ENCODE measurements around the gene C22orf23.
A peak's percentile ranks its signal among the peaks of the same experiment; 100 is the strongest.
"Not testable (repeated sequence)": the region's sequence is repeated elsewhere in the genome, so short reads cannot be mapped to it uniquely, and the experiment has no call there.

The C22orf23 gene

DNA sequence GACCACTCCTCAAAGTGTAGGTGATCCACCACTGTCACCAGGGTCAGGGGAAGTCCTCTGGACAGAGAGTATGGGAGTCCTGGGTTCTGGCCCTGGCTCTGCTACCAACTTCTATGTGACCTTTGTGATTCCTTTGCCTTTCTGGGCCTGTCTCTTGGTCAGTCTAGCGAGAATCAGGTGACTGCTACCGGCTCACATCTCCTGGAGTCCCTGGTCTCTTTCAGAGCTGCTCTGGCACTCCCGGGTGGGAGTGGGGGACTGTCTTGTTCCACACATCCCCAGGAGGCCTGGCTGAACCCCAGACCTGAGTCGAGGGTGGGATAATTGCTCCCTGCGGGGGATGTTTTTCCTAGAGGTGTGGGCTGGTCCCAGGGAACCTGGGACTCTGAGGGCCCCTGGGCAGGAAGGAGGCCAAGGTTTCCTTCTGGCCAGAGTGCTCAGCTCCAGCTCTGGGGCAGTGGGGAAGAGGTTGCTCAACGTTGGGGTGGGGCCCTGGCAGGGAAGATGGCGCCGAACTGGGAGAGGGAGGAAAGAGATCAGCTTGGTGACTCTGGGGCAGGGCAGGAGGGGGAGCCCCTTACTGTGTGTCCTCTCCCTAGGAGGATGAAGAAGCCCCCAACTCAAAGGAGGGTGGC, 28.9 kb upstream of the C22orf23 start:
- DNase-seq, result no peak

DNA sequence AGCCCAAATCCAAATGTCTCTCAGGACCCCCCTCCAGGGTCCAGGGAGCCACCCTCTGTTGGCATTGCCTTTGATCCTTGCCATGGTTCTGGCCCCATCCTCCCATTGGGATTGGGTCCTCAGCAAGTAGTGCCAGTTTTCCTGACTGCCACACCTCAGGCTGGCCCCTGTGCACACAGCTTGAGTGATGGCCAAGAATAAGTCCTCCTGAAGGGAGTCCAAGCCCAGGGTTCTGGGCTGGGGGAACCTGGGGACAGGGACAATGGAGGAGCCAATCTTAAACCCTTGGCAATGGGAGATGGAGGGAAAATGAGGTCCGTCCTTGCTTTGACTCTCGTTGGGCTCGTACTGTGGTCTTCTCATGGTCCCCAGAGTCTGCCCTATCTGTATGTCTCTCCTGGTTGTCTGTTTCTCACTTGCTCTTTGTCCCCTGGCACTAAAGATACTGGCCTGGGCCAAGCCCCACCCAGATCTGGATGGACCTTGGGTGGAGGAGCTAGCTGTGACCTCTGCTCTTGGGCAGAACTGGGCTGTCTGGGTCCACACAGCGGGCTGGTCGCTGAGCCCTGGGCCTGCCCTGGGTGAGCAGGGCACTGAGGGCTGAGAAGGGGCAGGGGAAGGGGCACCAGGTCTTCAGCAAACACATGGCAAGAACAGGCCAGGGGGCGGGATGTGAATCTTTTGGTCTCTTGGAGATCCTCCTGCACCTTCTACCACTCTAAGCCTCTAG, 28.0 kb upstream of the C22orf23 start:
- DNase-seq, result no peak

DNA sequence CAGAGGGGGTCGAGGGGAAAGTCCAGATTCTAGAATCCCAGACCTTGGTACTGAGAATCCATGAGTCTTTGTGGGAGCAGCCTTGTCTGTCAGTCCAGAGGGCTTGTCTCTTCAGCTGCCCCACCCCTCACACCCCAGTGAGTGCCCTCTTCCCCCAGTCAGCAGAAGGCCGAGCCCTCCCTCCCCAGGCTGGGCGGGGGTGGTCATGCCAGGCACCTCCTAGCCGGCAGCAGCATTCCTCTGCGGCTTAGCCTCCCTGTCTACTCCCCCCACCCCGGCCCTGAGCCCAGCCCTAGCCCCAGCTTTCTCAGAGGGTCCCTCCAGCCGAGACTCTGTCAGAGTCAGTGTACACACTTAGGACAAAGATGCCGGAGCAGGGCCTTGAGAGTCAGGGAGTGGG, 26.4 kb upstream of the C22orf23 start:
- DNase-seq, result no peak

DNA sequence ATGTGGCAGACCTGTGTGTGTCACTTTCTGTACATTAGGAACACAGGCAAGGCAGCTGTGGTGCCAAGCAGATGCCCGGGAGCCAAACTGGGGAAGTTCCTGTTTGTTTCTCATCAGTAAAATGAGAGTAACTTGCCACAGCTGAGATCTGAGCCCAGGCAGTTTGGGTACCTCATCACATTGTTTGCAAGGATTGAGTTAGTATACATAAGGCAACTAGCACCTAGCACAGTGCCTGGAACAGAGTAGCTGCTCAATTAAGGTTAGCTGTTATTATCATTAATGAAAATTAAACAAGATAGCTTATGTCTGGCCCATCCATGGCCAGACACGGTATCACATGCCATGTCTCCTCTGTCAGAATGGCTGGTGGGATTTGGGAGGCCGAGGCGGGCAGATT, 23.1 kb upstream of the C22orf23 start:
- no peak for DNase-seq

DNA sequence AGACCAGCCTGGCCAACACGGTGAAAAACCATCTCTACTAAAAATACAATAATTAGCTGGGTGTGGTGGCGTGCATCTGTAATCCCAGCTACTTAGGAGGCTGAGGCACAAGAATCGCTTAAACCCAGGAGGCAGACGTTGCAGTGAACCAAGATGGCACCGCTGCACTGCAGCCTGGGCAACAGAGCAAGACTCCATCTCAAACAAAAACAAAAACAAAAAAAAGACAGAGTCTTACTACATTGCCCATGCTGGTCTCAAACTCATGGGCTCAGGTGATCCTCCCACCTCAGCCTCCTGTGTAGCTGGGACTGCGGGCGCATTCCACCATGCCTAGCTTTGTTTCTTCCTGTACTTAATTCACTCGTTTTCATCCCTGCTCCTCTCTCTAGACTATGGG, 22.6 kb upstream of the C22orf23 start:
- not testable (repeated sequence) for DNase-seq

DNA sequence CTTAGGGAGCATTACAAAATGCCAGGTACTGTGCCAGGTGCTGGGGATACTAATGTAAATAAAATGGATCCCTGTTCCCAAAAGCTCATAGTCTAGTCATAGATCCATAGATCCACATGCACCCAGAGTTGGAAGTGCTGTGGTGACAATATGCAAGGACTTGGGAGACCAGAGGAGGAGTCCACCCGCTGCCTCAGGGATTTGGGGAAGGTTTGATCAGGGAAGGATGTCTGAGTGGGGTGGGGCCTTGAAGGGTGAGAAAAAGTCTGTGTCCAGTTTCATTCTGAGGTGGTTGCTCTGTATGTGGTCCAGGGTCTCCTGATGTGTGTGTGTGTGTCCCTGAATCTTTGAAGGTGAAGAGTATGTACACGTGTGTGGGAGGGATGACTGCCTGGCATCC, 21.8 kb upstream of the C22orf23 start:
- no peak for DNase-seq

DNA sequence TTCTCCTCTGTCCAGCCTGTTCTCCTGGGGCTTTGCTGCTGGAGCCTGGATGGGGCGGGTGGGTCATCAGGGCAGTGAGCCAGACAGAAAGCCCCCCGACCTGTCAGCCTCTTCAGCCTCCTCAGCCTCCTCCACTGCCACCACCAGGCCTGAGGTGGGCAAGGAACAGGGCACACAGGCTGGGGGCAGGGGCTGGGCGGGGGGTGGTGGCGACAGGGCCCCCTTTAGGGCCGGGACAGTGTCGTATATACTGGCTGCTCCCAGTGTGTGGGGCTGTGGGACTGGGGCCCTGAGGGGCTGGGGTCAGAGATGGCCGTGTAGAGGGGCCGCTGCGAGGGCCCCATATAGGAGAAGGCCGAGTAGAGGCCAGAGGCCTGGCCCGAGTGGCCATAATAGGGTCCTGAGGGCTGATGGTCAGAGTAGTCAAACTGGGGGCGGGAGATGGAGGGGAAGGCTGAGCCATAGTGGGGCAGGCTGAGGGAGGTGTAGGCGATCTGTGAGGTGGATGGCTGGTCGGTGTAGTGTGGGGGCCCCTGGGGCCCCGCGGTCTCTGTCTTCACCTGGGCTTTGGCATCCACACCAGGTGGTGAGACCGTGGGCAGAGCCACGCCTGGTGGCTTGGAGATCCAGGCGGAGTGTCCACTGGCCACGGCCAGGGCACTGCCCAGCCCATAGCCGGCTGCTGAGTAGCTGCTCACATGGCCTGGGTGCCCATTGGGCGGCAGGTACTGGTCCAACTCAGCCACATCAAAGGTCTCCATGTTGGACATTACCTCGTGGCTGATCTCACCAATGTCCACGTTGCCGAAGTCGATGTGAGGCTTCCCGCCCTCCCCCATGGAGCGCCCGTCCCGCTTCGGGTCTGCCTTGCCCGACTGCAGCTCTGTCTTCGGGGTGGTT, 20.1 kb upstream of the C22orf23 start:
- no peak for DNase-seq

DNA sequence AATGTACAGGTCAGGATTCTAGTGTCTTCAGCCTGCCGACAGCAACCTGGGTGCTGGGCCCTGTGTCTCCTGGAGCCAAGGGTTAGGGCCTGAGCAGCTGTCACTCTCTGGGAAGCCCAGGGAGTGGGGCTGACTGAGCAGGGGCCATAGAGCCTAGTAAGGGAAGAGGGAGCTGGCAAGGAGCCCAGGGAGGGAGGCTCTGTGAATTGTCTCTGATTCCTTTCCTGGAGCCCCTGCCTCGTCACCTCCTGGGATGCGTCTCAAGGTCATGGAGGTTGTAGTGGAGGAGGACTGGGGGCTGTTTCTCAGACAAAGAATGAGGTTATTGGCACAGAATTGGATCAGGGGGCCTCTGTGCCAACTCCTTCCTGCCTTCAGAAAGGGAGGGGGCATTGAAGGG, 19.1 kb upstream of the C22orf23 start:
- DNase-seq, result no peak

DNA sequence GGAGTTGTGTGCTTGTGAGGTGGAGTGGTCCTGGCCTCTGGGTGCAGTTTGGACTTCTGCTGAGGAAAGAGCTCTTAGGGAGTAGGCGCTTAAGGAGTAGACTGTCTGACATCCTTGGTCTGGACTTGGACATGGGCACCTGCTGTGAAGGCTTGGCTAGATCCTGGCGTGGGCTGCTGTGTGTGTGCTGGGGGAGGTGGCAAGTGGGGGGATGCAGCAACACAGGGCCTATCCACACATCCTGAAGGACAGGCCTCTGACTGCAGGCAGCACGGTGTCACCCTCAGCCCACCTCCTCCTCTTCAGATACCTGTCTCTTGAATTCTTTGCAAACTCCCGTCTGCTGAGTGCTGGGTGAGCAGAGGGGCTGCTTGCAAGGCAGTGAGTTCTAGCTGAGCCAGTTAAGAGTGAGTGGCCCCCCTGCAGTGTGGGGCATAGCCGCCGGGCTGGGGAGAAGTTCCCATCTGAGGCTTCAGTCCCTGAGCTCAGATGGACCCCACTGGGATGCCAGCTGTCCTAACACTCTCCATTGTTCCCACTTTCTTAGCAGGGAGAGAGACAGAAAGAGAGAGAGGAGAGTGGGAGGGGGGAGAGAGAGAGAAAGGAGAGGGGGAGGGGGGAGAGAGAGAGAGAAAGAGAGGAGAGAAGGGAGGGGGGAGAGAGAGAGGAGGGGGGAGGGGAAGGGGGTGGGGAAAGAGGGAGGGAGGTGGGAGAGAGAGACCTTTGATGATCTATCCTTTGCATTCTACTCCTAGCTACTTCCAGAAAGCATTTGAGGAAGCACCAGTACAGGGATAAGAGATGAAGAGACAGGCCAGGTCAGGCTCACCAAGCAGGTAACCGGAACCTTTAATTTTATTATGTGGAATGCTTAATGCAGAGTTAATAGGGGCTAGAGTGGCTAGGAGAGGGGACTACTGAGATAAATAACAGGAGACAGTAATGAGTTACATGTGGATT, 18.4 kb upstream of the C22orf23 start:
- DNase-seq, result peak; percentile 36

DNA sequence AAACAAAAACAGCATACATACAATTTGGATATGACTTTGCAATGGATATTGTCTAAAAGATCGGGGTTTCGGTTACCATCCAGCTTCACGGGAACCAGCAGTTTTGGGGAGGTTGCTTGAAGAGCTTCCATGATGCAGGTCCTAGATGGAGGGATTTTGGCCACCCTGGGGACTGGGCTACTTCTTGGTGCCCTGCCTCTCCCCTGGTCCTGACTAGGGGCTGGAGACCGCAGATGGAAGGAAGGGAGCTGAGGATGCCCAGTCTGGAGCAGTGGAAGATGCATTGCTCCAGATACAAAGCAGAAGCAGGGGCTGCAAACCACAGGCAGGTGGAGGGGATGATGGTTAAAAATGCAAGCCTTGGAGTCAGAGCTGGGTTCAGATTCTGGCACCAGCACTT, 17.5 kb upstream of the C22orf23 start:
- DNase-seq, result no peak

DNA sequence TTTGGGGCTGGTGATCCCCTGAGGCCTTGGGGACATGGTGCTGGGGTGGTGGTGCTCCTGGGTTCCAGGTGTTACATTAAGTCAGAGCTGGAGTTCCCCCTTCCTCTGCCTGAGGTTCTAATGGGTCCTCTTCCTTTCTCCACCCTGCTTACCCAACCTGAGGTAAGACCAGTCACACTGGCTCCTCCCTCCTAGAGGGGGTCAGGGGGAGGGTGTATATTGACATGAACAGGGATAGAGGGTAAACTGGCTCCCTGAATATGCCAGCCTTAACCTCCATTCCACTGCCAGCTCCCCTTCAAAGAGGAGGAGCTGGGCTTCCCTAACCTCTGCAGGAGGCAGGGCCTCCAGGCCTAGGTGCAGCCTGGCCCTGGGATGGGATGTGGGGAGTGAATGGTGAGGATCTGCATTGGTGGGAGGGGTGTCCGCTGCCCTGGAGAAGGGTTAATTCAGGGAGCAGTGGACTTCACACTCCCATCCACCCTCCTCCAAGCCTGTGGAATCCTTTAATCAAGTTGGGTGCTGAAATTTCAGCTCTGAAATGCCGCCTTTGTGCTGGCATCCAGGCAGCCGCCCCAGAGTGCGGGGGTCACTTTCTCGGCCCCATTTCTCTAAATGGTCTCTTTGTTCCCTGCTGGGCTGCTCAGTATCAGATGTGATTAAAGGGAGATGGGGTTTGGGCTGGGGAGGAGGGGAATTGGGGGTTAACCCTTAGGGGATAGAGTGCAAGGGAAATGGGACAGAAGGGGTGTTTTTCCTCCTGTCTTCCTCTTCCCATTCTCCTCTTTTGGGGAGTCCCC, 15.3 kb upstream of the C22orf23 start:
- DNase-seq, result no peak

DNA sequence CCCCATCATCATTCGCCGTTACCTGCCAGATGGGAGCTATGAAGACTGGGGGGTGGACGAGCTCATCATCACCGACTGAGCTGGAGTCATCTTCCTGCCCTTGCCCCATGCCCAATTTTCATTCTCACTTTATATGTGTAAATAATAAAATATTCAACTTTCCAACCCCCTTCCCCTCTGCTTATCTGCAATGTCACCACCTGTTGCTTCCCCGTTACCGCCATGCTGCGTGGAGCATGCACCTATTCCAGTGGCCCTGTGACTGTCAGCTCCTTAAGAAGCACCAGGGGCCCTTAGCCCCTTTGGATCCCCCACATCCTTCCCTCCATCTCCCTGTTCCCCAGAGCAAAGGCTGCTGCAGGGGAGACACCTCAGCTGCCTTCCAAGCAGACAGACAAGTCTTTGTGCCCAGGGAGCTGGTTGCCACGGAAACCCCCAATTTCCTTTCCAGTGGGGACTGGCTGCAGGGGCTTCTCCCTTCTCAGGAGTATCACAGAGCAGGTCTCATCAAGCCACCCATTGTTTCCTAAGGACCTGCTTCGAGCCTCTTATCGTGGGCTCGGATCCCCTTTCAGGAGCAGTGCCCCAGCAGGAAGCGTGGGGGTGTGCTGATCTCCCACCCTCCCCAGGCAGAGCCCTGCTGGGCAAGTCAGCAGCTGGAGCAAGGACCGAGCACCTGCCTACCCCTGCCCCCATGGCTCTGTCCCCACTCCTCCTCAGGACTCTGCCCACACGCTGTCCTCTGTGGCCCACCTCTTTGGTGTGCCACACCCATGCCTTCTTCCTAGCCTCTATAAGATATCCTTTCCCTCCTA, 14.4 kb upstream of the C22orf23 start:
- no peak for DNase-seq

DNA sequence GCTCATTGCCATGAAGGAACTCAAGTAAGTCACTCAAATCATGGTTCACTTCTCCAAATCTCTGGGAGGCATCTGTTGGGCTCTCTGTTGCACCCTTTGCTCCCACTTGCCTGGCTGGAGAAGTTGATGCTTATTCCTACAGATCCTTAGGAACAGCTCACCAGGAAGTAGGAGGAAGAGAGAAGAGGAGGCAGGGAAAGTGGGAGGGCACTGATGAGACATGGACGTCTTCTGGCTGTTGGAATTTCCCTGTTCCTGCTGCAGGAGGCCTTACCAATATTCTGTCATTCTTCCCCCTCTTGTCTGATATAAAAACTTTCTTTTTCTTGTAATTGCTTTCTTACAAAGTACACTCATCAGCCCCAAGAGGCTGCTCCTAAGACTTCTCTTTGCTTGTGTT, 13.7 kb upstream of the C22orf23 start:
- no peak for DNase-seq

DNA sequence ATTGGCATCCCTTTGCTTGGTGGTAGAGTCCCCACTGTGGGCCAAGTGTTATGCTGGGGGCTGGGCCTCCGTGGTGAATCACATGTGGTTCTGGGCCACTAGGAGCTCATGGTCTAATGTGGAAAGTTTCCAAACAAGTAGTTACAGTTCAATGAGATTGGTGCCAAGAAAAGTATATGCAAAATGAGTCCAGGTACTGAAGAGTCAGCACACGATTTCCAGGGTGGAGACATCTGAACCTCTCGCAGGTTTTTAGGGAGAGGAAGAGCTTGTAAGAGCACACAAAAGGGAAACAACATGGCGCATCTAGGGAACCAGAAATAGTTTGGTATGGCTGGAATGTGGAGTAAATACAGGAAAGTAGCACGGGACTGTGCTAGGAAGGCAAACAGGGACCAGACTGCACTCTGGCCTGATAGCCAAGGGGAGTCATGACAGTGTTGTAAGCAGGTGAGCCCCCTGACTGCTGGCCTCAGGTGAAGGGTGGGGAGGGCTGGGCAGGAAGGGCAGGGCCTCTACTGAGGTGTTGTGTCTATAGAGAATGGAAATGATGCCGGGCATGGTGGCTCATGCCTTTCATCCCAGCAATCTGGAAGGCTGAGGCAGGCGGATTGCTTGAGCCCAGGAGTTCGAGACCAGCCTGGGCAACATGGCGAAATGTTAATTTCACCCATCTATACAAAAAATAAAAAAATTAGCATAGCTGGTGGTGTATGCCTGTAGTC, 12.7 kb upstream of the C22orf23 start:
- no peak for DNase-seq

DNA sequence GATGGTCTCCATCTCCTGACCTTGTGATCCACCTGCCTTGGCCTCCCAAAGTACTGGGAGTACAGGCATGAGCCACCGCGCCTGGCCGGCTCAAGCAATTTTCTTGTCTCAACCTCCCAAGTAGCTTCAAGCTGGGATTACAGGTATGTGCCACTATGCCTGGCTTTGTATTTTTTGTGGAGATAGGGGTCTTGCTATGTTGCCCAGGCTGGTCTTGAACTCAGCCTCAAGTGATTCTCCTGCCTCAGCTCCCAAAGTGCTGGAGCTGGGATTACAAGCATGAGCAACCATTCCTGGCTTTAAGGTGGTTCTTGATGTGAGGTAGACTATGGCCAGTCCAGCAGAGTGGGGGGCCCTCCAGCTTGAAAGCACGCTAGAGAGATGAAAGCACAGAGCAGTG, 7.7 kb upstream of the C22orf23 start:
- no peak for DNase-seq

DNA sequence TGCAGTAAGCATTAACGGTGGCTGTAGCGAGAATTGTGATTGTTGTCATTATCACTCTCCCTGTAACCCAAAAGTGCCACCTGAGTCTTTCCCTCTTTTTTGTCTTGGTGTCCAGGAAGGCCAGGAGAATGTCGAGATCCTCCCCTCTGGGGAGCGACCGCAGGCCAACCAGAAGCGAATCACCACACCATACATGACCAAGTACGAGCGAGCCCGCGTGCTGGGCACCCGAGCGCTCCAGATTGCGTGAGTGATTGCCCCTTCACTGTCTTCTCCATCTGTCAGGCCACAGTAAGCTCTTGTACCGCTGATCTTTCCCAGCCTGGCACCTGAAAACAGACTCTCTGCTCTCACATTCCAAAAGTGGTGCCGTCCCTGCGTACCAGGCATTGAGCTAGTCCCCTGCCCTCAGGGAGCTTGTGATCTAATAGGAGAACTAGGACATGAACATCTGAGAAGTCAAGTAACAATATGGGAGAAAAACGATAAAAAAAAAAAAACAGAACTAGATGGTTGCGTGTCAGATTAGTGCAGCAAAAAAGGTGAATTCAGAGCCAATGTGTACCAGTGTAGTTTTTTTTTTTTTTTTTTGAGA, 5.9 kb upstream of the C22orf23 start:
- DNase-seq, result no peak

DNA sequence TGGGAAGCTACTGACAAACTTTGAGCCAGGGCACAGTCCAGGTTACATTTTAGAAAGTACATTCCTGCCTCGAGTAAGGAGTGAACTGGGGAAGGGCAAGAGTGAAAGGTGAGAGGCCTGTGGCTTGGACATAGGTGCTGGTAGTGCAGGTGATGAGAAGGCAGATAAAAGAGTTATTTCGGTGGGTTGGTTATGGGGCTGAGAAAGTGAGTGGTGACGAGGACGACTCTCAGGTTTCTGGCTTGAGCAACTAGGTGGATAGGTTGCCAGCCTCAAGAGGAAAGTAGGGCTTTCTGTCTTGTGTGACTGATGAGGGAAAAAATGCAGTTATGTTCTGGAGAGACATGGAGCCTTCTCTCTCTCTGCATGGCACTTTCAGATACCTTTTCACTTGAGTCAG, 3.8 kb upstream of the C22orf23 start:
- DNase-seq, result no peak

DNA sequence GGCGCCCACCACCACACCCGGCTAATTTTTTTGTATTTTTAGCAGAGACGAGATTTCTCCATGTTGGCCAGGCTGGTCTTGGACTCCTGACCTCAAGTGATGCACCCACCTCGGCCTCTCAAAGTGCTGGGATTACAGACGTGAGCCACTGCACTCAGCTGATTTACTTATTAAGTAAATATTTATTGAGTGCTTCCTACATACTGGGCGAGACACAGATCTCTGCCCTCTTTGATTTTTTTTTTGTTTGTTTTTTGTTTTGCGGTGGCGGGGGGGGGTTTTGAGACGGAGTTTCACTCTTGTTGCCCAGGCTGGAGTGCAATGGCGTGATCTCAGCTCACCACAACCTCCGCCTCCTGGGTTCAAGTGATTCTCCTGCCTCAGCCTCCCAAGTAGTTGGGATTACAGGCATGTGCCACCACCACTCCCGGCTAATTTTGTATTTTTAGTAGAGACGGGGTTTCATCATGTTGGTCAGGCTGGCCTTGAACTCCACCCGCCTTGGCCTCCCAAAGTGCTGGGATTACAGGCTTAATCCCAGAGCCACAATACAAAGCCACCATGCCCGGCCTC, 2.5 kb upstream of the C22orf23 start:
- DNase-seq, result not testable (repeated sequence)

DNA sequence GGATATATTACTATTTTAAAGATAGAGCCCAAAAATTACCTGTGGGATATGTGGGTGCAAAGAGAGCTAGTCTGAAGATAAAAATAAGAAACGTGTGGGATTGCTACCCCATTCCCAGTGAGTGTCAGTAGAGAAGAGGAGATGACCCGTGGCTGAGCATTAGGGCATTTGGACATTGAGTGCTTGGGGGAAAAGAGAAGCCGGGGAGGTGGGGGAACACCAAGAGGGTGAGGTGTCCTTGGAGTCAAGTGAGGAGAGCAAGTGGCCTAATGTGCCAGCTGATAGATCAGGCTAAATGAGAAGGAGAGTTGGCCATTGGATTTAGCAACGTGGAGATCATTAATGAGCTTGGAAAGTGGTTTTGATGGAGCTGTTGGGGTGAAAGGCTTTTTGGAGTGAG, 1.3 kb upstream of the C22orf23 start:
- no peak for DNase-seq
